HepG2 (cell line): ENCODE results near the gene AIP.

ENCODE experiments used
- JUNB ChIP-seq: sonication (generic); formaldehyde crosslinking; IDR thresholded peaks from 2 replicates; pipeline ENCODE4 v1.8.0; 2022; ENCODE audit warnings: missing genetic modification reagents, mild to moderate bottlenecking, borderline replicate concordance
- KDM1A ChIP-seq: IDR thresholded peaks from 2 replicates; pipeline ENCODE4 v1.6.1; 2016; ENCODE audit warnings: missing compliant biosample characterization
- POGZ ChIP-seq: sonication (generic); formaldehyde crosslinking; IDR thresholded peaks from 2 replicates; pipeline ENCODE4 v1.4.0; 2020; ENCODE audit warnings: mild to moderate bottlenecking, missing genetic modification reagents
- POLR2A ChIP-seq, 2 experiments: IDR thresholded peaks; 2 replicates each; pipeline ENCODE4 v1.6.1; 2011; ENCODE audit warnings: low read depth in 2 of 2, low read length in 2 of 2, mild to moderate bottlenecking in 1 of 2, moderate library complexity in 1 of 2; ENCODE audit not compliant: insufficient read depth in 1 of 2
- ZNF607 ChIP-seq: sonication (generic); formaldehyde crosslinking; IDR thresholded peaks from 2 replicates; pipeline ENCODE4 v1.5.1; 2020; ENCODE audit warnings: missing genetic modification reagents, mild to moderate bottlenecking, borderline replicate concordance
- TF ChIP-seq, protein P1 (sequence below): sonication (generic); formaldehyde crosslinking; IDR thresholded peaks from 2 replicates; pipeline ENCODE4 v1.5.0; 2020; ENCODE audit warnings: mild to moderate bottlenecking, missing genetic modification reagents, moderate library complexity

DNA sequence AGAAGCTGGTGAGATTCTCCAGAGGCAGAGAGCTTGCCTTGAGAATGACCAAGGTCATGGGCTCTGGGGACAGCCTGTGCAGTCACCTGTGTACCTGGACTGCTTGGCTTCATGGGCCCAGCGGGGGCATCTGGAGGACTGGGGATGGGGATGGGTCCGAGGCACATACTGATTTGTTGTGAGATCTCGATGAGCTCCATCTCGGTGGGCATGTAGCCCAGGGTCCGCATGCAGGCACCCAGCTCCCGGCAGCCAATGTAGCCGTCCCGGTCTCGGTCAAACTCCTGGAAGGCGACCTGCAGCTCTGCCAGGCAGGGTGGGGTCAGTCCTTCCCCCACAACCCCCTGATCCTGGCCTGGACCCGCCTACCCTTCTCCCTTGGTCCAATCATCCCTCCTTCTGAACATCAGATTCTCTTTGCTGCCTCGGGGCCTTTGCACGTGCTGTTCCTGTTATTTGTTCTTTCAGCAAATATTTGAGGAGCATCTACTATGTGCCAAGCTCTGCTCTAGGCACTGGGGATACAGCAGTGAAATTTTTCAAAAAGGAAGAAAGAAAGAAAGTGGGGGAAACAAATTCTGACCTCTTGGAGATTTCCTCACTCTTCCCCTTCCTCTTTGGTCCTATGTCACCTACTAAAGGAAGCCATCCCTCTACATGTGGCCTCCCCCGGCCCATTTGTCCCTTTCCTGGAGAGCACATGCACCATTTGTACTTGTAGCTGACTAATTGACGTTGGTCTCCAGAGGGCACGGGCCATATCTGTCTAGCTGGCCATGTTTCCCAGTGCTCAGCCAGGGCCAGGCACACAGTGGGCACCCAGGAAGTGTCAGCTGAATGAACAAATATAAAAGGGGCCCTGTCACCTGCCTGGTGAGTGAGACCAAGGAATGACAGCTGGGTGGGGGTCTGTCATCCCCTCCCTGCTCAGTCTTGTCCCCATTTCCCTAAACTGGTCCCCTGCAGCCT is 38.3 kb downstream of the AIP start:
- TF ChIP-seq JUNB (CRISPR knock-in tag) (no peak), ZNF607 (CRISPR knock-in tag) (no peak), POGZ (CRISPR knock-in tag) (no peak), KDM1A (CRISPR knock-in tag) (no peak), POLR2A (IDR thresholded peaks at IDR 0.05; ENCODE audit: insufficient read depth in 1 of 2, low read depth in 2 of 2, low read length in 2 of 2) (no peak)
- TF ChIP-seq, protein P1, sequence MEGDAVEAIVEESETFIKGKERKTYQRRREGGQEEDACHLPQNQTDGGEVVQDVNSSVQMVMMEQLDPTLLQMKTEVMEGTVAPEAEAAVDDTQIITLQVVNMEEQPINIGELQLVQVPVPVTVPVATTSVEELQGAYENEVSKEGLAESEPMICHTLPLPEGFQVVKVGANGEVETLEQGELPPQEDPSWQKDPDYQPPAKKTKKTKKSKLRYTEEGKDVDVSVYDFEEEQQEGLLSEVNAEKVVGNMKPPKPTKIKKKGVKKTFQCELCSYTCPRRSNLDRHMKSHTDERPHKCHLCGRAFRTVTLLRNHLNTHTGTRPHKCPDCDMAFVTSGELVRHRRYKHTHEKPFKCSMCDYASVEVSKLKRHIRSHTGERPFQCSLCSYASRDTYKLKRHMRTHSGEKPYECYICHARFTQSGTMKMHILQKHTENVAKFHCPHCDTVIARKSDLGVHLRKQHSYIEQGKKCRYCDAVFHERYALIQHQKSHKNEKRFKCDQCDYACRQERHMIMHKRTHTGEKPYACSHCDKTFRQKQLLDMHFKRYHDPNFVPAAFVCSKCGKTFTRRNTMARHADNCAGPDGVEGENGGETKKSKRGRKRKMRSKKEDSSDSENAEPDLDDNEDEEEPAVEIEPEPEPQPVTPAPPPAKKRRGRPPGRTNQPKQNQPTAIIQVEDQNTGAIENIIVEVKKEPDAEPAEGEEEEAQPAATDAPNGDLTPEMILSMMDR (CRISPR knock-in tag) = no peak
